GM18507 (cell line): Measurements from ENCODE around the gene CLCN1.
"Not testable (repeated sequence)": the region's sequence is repeated elsewhere in the genome, so short reads cannot be mapped to it uniquely, and the experiment has no call there.

Experiments used
- DNase-seq: peaks from one replicate; pipeline ENCODE4 v3.0.0; 2011; ENCODE audit warnings: low read depth; ENCODE audit not compliant: insufficient read length; ENCODE audit errors: extremely low spot score
- FAIRE-seq: peaks from 2 replicates; lab custom pipeline; 2011; peaks lifted over from hg19 to GRCh38; lab: Jason Lieb, UNC

The CLCN1 gene

DNA sequence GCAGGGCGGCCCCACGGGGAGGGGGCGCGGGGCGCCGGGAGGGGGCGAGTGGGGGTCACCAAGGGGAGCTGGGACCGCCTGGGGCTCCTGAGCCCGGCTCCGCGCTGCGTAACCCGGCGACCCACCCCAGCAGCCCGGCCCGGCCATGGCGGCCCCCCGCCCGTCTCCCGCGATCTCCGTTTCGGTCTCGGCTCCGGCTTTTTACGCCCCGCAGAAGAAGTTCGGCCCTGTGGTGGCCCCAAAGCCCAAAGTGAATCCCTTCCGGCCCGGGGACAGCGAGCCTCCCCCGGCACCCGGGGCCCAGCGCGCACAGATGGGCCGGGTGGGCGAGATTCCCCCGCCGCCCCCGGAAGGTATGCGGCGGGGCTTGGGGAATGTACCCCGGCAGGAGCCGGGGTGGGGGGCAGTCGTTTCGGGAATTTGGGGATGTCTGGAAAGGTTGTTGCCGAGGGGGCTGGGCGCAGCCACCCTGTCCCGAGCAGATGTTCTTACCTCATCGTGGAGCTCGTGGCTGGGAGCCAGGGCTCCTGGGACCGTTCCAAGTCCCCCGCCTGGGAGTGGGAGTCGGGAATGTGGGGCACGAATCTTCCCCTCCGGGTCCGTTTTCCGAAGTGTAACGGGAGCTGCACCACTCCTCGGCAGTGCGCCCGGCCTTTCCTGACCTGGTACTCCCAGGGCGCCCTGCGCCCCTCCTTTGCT, 65.7 kb downstream of the CLCN1 start:
- FAIRE-seq (no peak), DNase-seq (peak; percentile 26)

DNA sequence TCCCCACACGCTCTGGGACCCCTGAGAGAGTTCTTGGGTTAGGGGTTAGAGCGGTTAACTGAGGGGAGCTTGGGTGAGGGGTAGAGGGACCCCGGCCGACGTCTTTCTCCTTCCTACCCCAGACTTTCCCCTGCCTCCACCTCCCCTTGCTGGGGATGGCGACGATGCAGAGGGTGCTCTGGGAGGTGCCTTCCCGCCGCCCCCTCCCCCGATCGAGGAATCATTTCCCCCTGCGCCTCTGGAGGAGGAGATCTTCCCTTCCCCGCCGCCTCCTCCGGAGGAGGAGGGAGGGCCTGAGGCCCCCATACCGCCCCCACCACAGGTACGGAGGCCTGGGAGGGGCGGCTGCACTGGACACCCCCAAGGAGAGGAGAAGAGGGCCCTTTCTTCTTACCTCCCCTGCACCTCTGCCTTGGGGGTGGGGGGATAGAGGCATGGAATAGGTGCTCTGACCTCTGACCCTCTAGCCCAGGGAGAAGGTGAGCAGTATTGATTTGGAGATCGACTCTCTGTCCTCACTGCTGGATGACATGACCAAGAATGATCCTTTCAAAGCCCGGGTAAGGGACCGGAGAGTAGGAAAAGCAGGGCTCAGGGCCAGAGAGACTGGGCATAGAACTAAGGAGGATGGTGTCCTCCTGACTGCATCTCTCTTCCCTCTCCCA, 66.3 kb downstream of the CLCN1 start:
- DNase-seq (no peak), FAIRE-seq (no peak)

DNA sequence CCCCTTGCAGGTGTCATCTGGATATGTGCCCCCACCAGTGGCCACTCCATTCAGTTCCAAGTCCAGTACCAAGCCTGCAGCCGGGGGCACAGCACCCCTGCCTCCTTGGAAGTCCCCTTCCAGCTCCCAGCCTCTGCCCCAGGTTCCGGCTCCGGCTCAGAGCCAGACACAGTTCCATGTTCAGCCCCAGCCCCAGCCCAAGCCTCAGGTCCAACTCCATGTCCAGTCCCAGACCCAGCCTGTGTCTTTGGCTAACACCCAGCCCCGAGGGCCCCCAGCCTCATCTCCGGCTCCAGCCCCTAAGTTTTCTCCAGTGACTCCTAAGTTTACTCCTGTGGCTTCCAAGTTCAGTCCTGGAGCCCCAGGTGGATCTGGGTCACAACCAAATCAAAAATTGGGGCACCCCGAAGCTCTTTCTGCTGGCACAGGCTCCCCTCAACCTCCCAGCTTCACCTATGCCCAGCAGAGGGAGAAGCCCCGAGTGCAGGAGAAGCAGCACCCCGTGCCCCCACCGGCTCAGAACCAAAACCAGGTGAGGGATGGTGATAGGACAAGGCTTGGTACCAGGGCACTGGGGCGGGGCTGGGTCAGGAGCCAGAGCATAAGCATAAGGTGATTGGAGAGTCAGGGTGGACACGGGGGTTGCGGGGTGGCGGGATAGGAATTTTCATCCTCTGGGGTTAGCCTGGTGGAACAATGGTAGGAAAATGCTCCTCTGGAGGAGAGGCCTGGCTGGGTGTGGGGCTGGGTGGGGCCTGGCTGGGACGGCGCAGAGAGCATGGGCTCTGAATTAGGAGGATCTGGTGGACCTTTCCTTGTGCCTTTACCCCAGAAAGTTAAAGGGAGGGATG, 67.1 kb downstream of the CLCN1 start:
- FAIRE-seq: no peak
- no peak for DNase-seq

DNA sequence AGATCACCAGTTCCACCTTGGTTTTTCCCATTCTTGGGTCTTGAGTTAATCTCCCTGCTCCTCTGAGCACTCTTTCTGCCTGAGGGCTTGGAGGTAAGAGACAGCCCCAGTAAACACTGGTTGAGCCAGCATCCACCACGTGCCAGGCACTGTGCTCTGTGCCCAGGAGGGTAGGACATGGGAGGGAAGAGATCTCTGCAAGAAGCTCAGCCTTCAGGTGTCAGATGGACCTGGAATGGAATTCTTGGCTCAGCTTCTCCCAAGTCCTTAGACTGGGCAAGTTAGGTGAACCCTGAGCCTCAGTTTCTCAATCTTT, 67.7 kb downstream of the CLCN1 start:
- no peak for DNase-seq
- no peak for FAIRE-seq

DNA sequence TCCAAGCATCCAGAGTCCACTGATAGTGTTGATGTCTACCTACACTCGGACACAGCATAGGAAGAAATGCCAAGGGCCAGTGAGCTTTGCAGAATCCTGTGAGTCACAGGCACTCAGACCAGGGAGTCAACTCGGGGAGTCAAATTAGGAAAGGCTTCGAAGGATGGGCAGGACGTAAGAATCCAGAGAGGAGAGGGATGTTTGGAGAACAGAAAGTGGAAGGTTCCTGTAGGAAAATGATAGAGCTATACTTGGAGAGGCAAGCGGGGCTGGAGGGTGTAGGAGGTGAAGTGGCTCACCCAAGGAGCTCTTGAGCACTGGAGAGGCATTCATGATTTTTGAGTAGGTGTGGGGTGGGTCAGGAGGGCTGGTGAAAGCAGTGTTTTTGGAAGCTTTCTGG, 68.2 kb downstream of the CLCN1 start:
- FAIRE-seq (no peak), DNase-seq (no peak)

DNA sequence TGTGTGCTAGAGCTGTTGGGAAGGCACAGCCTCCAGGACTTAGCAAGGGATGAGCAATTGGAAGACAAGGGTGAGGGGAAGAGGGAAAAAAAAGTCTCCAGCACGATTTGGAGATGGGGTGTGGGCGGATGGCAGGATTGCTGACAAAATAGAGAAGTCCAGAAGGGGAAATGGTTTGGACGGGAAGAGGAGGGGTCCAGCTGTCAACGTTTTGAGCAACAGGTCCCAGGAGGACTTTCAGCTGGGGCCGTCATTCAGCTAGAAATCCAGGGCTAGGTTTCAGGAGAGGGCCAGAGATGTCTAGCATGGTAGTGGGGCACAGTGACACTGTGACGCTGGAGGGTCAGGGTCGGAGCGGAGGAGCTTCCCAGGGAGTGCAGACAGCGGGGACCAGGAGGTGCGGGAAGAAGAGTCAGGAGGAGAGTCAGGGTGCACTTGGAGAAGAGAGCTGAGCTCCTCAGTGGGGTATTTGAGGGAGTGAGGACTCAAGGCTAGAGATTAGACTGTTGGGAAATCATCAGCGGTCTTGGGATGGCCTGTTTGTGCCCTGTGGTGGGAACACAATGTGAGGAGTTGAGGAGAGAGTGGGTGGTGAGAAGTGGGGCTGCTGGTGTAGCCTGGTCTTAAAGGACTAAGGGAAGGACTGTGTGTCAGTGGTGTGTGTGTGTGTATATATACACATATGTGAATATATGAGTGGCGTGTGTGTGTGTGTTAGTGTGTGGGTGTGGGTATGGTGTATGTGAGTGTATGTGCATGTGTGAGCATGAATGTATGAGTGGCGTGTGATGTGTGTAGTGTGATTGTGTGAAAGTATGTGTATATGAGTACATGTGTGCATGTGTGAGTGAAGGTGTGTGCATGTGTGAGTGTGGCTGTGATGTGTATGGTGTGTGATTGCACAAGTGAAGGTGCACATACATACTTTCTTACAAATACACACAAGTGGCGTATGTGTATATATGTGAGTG, 69.0 kb downstream of the CLCN1 start:
- no peak for FAIRE-seq
- DNase-seq: no peak

DNA sequence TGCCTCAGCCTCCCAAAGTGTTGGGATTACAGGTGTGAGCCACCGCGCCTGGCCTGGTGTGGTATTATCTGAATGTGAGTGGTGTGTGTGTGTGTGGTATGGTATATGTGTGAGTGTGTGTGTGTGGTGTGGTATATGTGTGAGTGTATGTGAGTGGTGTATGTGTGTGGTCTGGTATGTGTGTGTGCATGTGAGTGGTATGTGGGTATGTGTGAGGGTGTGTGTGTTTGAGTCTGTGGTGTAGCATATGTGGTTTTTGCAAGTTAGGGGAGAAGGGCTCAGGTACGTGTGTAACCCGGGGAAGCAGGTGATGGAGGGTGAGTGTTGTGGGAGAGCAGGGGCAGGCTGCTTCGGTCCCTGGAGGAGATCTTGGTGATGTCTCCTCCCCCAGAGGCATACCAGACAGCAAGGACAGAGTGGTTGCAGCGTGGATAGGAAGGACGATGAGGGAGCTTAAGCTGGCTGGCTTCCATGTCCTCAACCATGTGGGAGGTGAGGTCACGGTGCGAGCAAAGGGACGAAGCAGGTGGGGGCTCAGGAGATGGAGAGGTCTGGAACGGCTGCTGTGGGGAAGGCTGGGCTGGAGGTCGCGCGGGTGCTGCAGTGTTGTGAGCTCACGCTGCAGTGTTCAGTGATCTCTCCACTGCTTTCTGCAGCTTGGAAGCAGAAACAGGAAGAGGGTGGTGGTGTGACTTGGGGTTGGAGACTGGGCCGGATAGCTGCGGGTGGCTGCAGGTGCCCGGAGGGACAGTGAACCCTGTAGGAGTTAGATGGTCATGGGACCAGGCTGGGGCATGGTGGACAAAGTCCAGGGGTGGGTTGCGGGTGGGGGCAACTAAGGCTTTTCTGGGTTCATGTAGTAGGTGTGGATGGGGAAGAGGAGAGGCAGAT, 70.2 kb downstream of the CLCN1 start:
- no peak for DNase-seq
- FAIRE-seq: no peak

DNA sequence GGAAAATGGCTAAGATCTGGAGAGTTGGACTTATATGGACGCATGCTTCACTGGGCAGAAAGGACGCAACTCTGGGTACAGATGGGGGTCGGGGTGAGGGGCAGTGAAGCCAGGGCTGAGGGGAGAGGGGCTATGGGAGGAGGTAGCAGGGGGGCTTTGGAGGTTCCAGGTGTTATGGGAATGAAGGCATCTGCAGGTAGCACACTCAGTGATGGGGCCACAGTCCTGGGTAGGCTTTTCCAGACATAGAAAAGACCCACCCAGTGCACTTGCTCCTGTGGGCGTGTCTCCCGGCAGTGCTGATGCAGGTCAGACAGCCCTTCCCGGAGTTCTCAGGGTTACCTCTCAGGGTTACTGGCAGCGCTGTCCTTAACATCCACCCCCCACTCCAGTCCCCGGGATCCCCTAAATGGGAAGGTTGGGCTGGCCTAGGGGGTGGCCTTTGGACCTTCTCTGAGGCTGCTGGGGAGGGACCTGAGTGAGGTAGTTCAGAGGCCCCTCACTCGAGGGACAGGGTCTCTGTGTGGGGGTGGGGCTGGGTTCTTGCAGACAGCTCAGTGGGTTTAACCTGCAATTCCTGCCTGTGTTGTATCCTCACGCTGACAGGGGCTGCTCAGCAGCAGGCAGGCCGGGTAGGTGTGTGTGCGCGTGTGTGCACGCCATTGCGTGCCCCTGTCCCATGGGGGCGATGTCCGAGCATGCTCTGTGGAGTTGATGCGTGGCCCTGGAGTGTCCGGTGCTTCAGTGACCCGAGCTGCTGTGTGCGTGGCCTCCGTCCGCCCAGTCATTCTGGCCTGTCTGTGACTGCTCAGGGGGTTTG, 71.5 kb downstream of the CLCN1 start:
- DNase-seq (no peak), FAIRE-seq (no peak)

DNA sequence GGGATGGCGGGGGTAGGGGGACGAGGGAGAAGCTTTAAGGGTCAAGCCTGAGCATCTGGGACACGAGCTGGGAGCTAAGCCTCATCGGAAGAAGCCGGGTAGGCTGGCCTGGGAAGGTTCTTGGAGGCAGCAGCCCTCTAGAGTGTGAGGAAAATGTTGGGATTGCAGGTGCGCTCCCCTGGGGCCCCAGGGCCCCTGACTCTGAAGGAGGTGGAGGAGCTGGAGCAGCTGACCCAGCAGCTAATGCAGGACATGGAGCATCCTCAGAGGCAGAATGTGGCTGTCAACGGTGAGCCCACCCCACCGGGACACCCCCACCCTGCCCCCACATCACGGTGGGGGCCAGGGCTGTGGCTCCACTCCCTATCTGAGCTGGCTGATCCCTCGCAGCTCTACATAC, 72.1 kb downstream of the CLCN1 start:
- DNase-seq: no peak
- FAIRE-seq: no peak

DNA sequence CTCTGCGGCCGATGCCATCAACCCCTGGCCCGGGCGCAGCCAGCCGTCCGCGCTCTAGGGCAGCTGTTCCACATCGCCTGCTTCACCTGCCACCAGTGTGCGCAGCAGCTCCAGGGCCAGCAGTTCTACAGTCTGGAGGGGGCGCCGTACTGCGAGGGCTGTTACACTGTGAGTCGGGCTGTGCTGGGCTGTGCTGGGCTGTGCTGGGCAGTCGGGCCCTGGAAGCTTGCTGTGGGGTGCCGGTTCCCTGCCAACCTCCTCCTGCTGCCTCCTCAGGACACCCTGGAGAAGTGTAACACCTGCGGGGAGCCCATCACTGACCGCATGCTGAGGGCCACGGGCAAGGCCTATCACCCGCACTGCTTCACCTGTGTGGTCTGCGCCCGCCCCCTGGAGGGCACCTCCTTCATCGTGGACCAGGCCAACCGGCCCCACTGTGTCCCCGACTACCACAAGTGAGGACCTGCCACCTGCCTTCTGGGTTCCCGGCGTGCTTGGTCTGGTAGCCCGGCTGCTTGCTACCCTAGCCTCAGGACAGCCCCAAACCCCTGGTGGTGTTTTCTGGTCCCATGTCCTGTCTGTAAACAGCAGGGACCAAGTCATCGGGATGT, 72.7 kb downstream of the CLCN1 start:
- FAIRE-seq (no peak), DNase-seq (no peak)

DNA sequence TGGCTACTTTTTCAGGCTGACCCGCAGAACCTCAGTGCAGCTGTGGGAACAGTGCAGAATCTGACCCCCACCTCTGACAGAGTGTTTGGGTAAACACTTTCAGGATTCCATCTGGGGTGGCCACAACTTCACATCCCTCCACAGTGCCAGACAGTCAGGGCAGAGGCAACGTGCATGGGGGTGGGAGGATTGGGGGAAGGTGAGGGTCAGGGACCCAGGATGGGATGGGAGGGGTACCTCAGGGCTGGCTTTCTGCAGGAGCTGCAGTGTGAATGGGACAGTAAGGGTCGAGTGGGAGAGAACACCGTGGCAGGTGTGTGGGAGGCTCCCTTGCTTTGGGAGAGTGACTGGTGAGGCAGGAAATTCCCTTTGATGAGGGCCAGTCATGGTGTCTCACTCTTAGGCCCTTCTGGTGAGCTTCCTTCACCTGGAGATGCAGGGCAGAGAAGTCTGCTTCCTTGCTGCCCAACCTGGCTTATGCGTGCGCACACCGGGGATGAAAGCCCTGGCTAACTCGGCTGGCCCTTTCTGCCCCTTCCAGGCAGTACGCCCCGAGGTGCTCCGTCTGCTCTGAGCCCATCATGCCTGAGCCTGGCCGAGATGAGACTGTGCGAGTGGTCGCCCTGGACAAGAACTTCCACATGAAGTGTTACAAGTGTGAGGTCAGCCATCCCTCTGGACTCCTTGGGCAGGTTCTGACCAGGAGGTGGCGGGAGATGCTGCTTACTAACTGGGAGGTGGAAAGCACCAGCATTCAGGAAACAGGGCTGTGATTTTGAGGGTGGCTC, 73.6 kb downstream of the CLCN1 start:
- DNase-seq: no peak
- no peak for FAIRE-seq

DNA sequence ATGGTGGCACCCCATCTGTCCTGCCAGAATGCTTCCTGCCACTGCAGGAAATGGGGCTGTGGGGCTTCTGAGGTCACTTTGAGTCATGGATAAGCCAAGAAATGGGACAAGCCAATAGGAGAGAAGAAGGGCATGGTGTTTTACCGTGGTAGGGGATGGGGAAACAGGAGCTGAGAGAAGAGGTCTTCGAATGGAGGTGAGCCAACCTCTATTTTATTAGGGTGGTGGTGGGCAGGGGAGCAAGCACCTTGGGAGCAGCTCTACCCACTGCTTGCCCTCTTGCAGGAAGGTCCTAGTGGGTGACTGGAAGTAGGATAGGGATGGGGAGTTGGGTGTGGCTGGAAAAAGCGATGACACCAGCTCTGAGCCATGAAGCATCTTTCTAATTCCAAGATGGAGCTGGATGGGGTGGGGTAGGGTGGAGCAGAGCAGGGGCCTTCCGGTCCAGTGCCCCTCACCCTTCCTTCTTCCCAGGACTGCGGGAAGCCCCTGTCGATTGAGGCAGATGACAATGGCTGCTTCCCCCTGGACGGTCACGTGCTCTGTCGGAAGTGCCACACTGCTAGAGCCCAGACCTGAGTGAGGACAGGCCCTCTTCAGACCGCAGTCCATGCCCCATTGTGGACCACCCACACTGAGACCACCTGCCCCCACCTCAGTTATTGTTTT, 74.3 kb downstream of the CLCN1 start:
- FAIRE-seq (no peak), DNase-seq (no peak)

DNA sequence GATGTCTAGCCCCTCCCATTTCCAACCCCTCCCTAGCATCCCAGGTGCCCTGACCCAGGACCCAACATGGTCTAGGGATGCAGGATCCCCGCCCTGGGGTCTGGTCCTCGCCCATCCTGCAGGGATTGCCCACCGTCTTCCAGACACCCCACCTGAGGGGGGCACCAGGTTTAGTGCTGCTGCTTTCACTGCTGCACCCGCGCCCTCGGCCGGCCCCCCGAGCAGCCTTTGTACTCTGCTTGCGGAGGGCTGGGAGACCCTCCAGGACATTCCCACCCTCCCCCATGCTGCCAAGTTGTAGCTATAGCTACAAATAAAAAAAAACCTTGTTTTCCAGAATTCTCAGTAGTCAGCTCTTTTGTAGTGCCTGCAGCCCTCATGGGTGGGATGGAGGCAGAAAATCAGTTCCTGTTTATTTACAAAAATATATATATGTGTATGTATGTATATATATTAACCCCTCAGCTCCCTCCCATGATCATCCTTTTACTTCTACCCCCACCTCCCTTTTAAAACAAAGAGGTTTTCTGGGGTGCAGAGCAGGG, 74.9 kb downstream of the CLCN1 start:
- DNase-seq (no peak), FAIRE-seq (no peak)

DNA sequence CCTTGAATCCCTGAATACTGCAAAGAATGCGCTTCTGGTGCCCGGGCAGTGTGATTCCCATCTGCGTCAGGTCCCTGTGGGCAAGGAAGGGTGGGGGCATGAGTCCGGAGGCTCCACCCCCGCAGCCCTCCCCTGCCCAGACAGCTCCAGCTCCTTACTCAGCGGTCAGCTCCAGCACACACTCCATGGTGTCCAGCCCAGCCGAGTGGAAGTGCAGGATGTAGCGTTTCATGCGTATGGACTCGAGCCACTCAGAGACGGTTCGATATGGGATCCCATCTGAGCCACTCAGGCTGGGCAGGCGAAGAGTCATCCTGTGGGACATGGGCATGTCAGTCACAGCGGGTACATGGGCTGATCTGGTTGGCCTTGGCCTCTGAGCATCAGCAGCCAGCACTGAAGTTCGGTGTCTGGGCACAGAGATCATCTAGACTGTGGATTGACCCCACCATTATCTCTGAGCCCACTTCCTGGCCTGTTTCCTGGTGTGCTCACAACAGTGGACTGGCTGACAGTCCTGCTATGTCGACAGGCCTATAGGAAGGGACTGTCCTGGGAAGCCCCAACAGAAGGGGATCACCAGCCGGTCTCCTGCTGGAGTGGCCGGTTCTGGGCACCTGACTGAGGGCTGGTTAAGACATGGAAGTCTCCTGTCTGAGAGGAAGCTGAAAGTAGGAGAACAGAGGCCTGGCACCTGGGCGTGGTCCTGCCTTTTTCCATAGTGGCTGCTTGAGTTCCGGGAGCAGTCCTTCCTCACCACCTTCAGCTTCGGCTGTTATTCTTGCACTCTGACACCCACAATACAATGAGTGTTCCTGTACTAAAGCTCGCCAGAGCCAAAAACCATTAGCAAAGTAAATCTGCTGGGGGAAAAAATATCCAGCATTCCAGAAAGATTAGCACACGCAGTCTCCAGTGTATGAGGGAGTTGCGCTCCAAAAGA, 75.8 kb downstream of the CLCN1 start:
- FAIRE-seq (no peak), DNase-seq (no peak)

DNA sequence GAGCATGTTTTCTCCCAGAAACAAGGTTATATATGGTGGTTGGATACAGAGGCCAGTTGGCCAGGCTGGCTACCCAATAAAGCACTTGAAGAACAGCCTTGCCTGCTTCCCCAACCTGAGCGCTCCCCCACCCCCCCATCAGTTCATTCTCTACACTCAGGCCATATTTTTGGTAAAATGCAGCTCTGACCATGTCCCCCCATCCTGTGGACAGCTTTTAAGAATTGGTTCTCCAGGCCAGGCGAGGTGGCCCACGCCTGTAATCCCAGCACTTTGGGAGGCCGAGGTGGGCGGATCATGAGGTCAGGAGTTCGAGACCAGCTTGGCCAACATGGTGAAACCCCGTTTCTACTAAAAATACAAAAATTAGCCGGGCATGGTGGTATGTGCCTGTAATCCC, 76.5 kb downstream of the CLCN1 start:
- DNase-seq: not testable (repeated sequence)

More for the DNA sequence above, 76.5 kb downstream of the CLCN1 start:
- not testable (repeated sequence) for FAIRE-seq
